ENCODE data around the gene RXRA.
A peak's percentile ranks its signal among the peaks of the same experiment; 100 is the strongest.

Gene RXRA

DNA sequence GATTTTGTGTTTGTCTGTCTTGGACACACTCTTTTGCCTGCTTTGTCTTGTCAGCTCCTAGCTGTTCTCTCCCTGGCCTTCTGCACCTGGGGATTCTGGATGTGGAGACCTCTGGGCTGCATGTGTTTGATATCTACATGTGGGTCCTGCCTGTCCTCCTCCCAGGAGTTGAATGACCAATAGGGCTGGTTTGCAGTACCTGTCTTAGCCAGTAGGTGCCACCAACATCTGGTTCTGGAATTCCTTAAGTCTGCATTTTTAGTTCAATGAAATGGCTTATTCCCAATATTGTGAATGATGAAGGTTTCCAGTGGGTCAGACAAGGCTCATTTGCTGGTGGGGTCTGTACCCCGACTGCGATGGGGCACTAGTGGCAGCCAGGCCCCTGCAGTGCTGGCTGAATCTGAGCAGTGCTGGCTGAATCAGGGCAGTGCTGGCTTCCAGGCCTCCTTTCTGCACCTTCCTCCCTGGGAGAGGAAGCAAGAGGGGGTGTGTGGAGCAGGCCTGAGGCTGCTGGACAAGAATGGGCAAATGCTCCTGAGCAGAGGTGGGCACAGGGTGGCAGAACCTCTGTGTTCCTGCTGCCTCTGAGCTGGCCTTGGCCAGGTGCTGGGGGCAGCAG lies 73.3 kb downstream of the RXRA start:
- DNase-seq (ENCODE audit: low read depth in 2 of 2), result no peak

DNA sequence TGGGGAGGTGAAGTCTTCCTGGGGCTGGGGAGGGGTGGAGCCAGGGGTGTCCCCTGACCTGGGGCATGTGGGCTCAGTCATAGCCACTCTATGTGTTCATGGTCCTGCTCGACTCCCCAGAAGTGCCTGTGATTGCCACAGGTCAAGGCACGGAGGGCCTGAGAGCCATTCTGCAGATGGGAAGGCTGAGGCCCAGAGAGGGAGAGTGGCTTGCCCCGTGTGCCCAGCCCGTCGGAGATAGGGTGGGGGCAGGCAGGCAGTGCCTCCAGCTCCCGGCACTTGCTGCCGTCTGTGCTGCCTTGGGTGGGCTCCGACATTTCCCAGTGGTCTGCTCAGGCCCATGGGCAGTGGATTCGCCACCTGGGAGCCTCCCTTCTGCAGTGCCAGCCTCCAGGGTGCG lies 74.0 kb downstream of the RXRA start:
- no peak for DNase-seq (ENCODE audit: low read depth in 2 of 2)

DNA sequence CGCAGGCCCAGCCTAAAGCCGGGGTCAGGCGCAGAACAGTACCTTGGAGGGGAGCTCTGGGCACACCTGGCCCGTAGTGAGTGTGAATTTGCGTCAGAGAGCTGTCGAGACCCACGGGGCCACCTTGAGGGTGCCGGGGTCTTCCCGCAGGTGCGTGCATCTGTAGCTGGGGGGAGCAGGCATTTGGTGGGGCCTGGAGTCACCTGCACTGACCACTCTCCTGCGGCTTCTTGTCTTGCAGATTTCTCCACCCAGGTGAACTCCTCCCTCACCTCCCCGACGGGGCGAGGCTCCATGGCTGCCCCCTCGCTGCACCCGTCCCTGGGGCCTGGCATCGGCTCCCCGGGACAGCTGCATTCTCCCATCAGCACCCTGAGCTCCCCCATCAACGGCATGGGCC lies 75.1 kb downstream of the RXRA start:
- no peak for DNase-seq (ENCODE audit: low read depth in 2 of 2)

DNA sequence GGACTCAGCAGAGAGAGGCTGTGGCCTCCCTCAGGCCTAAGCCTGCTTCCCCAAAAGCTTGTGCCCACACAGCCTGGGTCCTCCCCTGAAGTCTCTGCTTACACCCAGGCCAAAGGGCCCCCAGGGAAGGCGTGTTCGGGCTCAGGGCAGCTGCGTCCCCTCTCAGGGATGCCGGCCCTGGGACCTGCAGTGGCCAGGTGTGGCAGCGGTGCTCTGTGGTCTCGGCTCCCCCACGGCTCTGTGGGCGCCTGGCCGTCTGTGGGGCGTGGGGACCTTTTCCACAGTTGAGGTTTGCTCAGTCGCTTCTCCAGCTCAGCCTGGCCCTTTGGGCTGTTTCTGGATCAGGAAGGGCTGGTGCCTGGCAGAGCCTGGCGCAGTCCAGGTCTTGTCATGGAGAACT lies 75.9 kb downstream of the RXRA start:
- no peak for DNase-seq (ENCODE audit: low read depth in 2 of 2)

DNA sequence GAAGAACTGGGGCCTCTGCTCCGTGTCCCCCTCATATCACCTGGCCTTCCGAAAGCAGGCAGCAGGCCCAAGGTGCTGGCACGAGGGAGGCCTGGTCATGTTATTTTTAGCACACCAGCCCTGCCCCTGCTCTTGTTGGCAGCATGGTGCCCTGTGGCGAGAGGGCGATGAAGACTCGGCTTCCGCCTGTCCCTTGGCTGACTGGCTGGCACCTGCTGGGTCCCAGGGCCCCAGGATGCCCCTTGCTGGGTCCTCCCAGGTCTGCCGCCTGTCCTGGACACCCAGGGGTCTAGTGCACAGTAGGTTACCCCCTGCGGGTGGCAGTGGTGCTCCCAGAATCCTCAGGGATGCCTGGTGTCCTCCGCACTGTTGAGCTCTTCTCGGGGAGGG lies 77.0 kb downstream of the RXRA start:
- no peak for DNase-seq (ENCODE audit: low read depth in 2 of 2)

DNA sequence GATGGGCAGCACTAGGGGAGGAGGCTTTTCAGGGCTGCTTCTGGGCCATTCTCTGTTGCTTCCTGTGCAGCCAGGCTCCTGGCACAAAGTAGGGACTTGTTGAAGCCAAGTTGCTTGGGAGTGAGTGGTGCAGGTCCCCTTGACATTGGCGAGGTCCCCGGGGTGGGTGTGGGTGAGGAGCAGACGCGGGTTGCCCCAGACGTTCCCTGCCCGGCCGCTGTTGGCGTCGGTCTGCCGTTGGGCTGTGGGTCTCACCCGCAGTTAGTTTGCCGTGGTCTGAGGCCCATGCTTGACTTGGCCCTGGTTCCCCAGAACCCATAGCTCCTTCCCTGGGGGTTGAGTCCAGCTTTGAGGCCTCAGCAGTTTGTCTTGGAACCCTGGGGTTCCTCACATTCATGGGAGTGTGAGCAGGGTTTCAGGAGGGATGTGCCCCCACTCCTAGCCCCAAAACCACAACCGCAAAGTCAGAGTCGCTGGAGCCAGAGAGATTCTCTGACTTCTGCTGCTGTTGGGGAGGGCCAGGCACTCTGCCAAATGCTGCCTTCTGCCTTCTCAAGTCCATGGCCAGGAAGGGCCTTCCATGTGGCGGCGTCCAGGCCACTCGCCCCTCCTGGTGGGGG lies 77.5 kb downstream of the RXRA start:
- DNase-seq (ENCODE audit: low read depth in 2 of 2), result no peak

DNA sequence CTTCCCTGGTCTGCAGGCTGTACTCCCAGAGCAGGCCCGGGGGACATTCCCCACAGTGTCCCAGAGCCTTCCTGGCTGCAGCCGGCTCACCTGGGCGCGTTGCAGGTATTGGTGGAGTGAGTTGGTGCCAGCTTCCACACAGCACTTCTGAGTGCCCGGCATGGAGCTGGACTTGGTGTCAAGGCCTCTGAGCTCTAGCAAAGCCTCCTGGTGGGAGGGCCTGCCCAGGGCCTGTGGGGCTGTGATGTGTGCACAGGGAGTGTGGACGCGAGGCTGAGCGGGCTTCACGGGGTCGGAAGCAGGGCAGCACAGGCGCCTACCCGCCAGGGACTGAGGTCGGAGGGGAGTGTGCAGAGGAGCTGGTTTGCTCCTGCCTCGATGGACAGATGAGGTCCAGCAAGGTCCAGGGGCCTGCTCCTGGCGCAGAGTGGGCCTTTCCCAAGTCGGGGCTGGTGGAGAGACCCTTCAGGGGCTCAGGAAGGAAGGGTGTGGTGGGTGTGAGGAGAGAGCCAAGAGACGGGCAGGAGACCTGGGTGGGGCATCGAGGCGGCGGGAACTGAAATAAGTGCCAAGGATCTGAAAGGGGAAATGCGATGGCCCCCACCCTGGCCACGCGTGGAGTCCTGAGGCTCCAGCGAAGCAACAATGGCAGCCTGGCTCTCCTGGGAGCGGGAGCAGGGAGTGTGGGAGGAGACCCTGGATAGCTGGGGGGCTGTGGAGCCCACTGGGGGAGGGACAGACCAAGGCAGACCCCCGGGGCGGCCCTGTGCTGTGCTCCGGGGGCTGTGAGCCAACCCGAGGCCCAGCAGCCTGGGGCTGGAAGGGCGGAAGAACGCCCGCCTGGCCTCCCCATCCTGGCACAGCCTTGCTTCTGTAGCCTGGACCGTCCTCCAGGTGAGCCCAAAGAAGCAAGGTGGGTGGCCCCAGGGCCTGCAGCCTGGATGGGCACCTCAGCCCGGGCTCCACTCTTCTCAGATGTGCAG lies 78.4 kb downstream of the RXRA start:
- no peak for DNase-seq (ENCODE audit: low read depth in 2 of 2)

DNA sequence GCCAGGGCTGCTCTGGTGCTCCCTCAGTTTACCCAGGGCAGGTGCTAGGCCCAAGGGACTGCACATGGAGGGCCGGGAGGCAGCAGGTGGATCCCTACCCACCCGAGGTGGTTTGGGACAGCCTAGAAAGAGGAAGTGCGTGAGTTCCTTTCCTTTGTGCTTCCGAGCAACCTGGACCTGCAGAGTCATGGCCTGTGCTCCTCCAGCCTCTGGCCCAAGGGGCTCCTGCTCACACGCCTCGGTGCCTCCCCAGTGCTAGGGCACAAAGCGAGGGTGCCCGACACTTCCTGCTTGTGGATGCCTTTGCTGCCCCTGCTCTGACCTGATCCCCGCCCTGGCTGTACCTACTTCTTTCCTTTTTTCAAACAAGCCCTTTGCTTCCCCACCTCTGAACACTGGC lies 79.3 kb downstream of the RXRA start:
- DNase-seq (ENCODE audit: low read depth in 2 of 2), result no peak

DNA sequence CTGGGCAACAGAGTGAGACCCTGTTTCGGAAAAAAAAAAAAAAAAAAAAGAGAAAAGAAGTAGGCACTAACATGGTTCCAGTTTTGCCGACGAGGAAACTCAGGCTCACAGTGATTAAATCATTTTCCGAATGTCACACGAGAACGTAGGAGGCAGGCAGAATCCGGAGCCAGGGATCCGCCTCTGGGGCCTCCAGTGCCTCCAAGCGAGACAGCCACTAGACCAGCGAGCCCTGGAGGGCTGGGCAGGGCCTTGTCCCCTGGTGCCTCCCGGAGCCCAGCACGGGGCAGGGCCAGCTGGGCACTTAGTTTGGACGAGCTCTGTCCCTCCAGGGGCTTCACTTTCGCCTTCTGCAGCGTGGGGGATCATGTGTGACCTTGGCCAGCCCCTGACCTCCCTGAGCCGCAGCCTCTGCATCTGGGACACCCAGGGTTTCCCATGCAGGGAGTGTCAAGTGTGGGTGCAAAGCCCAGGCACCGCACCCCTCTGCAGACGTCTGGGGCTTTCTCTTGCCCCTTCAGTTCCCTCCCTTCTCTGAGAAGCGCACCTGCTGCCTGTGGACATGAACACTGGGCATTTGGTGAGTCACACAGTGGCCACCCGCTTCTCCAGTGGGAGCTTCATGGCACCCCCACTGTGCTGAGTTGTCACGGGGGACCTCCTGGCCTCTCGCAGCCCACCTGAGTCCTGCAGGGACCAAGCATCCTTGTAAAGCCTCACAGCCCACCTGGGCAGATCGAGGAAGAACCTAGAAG lies 80.3 kb downstream of the RXRA start:
- DNase-seq (ENCODE audit: low read depth in 2 of 2), result no peak

DNA sequence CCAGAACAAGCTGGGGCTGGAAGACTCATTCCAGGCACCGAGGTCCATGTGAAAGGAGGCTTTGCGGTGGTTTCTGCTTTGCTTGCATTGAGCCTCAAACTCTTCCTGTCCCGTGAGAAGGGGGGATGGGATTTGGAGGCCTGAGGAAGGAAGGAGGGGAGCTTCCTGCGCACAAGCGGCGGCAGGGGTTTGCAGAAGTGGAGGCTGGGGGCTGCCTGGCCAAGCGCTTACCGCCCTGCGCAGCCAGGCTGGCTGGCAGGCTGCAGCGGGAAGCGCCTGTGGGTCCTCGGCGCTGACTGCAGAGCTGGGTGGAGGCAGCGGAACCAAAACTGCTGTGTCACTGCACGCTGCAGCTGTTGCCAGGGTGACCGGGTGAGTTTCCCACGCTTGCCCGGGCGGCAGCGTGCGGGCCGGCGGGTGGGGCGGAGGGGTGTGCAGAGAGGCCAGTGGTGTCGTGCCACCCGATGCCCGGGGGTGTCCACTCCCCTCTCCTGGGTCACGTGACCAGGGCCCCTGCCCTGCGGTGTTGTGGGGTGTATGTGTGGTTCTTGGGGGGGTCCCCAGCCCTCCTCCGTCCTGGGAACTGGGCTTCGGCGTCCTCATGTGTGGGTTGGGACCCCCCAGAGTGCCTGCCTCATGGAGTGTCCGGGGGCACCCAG lies 81.0 kb downstream of the RXRA start:
- peak; percentile 51 to 59 for DNase-seq (ENCODE audit: low read depth in 2 of 2)

DNA sequence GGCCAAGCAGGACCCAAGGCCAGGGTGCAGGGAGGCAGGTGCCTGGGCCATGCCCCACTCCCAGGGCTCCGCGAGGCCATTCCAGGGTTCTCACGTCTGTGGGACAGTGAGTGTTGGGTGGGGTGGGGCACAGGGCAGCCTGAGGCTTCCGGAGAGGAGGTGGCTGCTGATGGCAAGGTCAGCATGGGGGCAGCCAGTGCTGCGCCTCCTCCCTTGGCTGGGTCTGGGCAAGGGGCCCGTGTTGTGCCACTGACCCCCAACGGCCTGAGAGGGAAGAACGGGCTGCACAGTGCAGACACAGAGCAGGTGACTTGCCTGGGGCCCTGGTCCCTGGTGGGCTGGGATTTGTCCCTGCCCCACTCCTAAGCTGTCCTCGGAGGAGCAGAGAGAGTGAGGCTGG lies 82.1 kb downstream of the RXRA start:
- DNase-seq (ENCODE audit: low read depth in 2 of 2), result no peak

DNA sequence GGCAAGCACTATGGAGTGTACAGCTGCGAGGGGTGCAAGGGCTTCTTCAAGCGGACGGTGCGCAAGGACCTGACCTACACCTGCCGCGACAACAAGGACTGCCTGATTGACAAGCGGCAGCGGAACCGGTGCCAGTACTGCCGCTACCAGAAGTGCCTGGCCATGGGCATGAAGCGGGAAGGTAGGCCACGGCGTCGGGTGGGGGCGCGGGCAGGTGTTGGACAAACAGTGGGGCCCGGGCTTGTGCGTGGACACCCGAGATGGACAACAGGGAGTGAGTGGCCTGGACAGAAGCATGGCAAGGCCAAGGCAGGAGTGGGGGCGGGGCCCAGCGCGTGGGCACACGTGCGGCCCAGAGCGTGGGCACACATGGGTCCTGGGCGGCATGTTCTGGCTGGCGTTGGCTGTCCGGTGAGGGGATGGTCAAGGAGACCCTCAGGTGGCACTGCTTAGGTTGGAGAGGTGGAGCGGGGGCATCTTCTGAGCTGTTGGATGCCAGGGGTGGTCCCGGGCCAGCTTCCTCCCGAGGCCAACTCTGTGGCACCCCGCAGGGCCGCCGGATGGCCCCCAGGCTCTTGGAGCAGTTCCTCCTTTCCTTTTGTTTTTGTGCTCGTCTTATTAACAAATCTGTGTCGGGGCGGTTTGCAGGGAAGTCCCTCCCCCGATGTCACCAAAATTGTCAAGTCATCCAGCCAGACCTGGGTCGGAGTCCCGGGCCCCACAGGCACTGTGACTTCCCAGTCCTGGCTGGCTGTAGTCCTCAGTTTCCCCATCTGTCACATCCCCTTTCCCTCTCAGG lies 82.9 kb downstream of the RXRA start:
- no peak for DNase-seq (ENCODE audit: low read depth in 2 of 2)

DNA sequence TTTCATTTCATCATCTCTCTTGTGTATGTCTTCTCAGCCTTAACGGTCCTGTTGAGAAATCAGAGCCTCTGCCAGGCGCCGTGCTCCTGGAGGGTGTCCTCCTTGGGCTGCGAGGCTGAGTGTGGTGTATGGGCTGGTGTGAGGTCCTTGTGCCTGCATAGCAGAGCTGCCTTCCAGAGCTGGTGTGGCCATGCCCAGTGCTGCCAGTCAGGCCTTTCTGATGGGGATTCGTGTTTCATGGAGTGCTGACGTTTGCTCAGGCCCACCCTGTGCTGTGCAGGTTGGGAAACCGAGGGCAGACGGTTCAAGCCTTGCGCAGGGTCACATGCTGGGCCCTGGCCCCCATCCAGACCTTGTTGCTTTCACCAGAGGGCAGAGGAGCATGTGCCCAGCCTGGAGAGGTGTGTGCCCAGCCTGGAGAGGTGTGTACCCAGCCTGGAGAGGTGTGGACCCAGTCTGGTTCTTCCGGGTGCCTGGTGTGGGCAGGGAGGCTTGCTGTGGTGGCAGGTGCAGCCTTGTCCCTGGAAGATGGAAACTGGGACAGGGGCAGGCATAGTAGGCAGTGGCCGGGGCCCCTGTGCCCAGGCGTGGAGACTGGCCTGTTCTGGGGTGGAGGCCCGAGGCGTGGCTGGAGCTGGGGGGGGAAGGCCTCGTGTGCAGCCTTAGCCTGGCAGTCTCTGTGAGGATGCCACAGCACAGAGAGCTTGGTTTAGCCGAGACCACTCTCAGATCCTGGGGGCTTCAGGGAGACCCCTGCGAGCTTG lies 84.0 kb downstream of the RXRA start:
- no peak for DNase-seq (ENCODE audit: low read depth in 2 of 2)

DNA sequence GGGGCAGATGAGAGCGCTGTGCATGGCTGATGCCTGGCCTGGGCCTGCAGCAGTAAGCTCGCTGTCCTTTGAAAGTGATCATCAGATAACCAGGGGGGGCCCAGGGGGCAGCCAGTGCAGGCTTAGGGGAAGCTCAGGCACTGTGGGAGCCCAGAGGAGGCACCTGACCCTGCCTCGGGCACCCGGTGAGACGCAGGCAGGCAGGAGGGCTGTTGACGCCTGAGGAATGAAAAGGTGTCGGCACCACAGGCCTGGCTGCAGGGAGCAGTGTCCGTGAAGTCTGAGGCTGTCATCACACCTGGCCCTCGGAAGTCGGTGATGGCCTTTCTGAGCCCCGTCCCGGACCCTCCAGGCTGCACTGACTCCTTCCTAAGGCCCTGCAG lies 84.6 kb downstream of the RXRA start:
- DNase-seq (ENCODE audit: low read depth in 2 of 2), result no peak

DNA sequence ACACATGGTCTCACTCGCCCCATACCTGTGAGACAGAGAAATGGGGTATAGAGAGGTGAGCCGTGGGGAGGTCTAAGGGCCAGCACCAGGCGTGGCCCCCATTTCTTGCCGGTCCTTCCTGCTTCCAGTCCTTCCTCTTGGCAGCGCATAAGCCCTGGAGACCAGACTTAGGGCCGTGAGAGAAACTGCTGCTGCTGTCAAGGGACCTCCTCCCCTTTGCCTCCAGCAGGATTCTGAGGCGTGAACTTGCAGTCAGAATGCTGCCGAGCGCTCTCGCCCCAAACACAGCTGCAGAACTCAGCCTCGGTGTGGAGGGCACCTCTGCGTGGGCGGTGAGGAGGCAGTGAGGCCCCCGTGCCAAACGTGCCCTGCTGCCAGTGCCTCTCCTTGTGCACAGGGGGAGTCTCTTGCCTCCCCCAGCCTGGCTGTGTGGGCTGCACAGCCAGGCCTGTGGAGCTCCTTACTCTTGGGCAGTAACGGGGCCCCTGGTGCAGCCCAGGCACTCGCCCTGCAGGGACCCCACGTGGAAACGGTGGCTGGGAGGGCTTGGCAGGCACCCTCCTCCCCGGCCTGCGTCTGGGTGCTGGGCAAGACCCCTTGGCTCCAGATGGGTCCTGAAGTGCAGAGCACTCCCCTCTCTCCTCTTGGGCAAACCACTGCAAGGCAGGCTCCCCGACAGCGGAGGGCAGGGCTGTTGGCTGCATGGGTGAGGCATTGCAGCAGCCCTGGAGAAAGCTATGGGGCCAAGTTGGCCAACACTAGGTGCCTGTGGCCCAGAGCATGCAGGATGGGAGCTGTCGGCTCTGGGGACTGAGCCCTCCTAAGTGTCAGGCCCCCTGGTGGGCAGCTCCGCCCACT lies 85.4 kb downstream of the RXRA start:
- DNase-seq (ENCODE audit: low read depth in 2 of 2), result no peak

DNA sequence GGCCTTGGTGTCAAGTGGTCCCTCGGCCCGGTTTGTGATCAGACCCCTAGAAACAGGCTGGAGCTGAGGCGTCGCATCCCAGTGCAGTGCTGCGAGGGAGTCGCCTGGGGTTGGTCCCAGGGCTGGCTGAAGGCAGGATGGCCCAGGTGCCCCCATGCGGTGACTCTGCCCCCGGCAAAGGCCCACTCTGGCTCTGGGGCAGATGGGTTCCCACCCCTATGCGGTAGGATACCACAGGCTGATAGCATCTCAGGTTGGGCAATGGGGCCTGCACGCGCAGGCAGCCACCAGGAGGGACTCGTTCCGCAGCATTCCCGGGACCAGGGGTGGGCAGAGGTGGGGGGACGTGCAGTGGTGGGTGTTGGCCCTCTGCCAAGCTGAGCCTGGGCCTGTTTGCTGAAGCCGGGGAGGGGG lies 86.0 kb downstream of the RXRA start:
- no peak for DNase-seq (ENCODE audit: low read depth in 2 of 2)

DNA sequence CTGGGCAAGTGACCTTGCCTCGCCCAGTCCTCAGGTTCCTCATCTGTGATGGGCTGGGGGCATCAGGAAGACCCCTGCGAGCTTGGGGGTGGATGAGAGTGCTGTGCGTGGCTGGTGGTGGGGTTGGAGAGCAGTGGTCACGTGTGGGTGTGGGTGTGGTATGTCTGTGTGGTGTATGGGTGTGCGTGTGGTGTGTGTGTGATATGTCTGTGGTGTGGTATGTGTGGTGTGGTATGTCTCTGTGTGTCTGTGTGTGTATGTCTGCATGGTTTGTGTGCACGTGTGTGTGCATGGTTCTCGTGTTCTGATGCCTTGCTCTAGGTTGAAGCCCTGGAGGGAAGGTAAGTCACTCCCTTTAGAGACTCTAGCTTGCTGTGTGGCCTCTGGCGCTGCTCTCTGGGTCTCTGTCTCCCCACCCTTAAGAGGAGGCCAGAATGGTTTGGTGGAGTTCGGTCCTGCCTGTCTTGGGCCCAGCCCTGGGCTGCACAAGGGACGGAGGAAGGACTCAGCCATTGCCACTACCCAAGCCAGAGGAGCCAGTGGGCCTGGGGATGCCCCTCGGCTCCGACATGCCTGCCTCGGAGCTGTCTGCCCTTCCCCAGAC lies 87.0 kb downstream of the RXRA start:
- DNase-seq (ENCODE audit: low read depth in 2 of 2), result no peak

DNA sequence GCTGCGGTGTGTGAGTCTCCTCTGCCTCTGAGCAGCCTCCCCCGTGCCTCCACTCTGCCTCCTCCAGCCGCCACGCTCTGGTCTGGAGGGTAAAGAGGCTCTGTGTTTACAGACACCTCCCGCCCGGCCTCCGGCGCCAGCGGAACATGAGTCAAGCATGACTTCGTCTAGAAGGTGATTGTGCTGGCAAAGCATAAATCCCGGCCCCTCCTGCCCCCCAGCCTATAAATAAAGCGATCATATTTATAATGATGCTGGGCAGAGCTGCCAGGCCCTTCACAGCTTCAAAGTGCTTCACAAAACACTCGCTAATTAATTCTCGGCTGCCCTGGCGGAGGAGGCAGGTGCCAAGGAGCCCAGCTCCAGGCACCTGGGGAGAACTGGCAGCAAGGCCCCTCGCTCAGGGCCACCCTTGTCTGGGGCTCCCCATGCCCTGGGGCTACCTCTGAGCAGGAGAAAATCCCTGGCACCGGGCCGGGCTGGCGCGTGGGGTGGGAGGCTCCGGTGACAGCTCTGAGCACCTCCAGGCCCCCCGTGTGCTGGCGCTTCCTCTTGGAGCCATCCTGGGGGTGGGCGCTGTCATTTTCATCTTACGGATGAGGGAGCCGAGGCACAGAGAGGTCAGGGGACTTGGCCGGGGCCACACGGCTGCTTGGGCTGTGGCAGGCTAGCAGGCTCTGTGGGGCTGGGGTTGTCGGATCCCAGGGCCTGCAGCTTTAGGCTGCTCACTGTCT lies 87.8 kb downstream of the RXRA start:
- DNase-seq (ENCODE audit: low read depth in 2 of 2), result no peak
